Nephron progenitor cell (in vitro differentiated cells): Measurements from ENCODE around the gene XYLT2.

Experiments
- DNase-seq: peaks from one replicate; pipeline ENCODE4 v3.0.0; 2021
- H3K27ac Mint-ChIP-seq: 2 replicates; pipeline ENCODE4 v1.8.0; 2021; ENCODE audit warnings: mild to moderate bottlenecking, moderate library complexity, mixed read lengths
- H3K27me3 Mint-ChIP-seq: 2 replicates; pipeline ENCODE4 v1.8.0; 2021; ENCODE audit warnings: mild to moderate bottlenecking, low read depth, mixed read lengths; ENCODE audit not compliant: poor library complexity
- H3K36me3 Mint-ChIP-seq: 2 replicates; pipeline ENCODE4 v1.8.0; 2021; ENCODE audit warnings: low read depth, mixed read lengths
- H3K4me1 Mint-ChIP-seq: 2 replicates; pipeline ENCODE4 v1.8.0; 2021; ENCODE audit warnings: mixed read lengths
- H3K4me3 Mint-ChIP-seq: 2 replicates; pipeline ENCODE4 v1.8.0; 2021; ENCODE audit warnings: mild to moderate bottlenecking, moderate library complexity, mixed read lengths
- H3K9me3 Mint-ChIP-seq: 2 replicates; pipeline ENCODE4 v1.8.0; 2021; ENCODE audit warnings: mild to moderate bottlenecking, moderate library complexity, mixed read lengths
- TF ChIP-seq, protein P1 (sequence below): fragments of 200-600 bp; sonication (generic); IDR thresholded peaks from 2 replicates; pipeline ENCODE4 v1.5.0; 2021; ENCODE audit warnings: antibody characterized with exemption

The XYLT2 gene

DNA sequence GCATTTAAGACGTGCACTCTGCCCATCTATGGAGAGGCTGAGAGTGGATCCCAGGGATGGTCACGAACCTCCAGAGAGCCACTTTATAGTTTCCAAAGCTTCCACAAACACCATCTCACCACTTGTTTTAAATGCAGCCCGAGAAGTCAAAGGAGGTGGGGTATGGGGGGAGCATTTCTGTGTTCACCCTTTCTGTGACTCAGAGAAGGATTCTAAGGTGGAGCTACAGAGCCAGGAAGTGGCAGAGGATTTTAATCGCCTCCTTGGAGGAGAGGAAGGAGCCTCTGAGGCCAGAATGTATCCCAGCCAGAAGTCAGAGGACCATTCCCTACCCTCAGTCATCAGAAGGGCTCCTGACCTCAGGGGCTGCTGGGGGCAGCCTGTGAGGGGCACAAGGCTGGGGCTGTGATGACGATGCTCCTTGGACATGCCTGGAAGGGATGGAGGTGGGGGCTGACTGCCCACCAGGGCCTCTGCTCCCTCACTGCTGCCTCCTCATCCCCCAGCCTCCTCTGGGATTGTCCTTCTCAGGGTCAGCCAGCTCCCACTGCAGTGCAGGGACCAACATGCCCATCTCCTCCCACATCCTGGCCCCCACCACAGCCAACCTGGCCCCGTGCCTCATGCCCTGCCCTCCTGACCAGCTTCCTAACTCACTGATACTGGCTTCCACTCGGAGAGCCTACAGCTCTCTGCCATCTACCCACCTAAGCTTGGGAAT, 2.8 kb downstream of the XYLT2 start:
- peak overlapping the region; percentile 95 for H3K4me3 Mint-ChIP-seq
- DNase-seq: no peak
- H3K27ac Mint-ChIP-seq: no peak overlapping the region
- H3K9me3 Mint-ChIP-seq: no peaks in the 10 kb centered on the region
- H3K4me1 Mint-ChIP-seq: peaks cover 56% of the 10 kb centered on the region
- peaks cover 6% of the 10 kb centered on the region for H3K27me3 Mint-ChIP-seq
- TF ChIP-seq, protein P1, sequence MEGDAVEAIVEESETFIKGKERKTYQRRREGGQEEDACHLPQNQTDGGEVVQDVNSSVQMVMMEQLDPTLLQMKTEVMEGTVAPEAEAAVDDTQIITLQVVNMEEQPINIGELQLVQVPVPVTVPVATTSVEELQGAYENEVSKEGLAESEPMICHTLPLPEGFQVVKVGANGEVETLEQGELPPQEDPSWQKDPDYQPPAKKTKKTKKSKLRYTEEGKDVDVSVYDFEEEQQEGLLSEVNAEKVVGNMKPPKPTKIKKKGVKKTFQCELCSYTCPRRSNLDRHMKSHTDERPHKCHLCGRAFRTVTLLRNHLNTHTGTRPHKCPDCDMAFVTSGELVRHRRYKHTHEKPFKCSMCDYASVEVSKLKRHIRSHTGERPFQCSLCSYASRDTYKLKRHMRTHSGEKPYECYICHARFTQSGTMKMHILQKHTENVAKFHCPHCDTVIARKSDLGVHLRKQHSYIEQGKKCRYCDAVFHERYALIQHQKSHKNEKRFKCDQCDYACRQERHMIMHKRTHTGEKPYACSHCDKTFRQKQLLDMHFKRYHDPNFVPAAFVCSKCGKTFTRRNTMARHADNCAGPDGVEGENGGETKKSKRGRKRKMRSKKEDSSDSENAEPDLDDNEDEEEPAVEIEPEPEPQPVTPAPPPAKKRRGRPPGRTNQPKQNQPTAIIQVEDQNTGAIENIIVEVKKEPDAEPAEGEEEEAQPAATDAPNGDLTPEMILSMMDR: no peak
- peaks cover 27% of the 10 kb centered on the region for H3K36me3 Mint-ChIP-seq

DNA sequence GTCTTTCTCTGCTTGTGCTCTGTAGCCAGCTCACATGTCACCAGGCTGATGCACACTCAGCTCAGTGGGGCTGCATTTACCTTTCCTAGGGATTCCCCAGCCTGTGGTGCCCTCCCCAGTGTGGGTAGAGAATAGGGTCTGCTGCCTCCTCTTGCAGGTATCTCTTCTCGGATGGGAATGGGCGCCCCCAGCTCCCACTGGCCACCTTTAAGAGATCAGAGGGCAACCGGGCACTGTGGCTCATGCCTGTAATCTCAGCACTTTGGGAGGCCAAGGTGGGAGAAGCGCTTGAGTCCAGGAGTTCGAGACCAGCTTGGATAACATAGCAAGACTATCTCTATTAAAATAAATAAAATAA, 3.3 kb downstream of the XYLT2 start:
- Mint-ChIP-seq H3K27me3 (peaks cover 6% of the 10 kb centered on the region), H3K36me3 (peaks cover 27% of the 10 kb centered on the region), H3K9me3 (no peaks in the 10 kb centered on the region), H3K4me3 (peak overlapping the region; percentile 56), H3K27ac (no peak overlapping the region), H3K4me1 (peaks cover 56% of the 10 kb centered on the region)
- TF ChIP-seq, protein P1: no peak
- DNase-seq: no peak

DNA sequence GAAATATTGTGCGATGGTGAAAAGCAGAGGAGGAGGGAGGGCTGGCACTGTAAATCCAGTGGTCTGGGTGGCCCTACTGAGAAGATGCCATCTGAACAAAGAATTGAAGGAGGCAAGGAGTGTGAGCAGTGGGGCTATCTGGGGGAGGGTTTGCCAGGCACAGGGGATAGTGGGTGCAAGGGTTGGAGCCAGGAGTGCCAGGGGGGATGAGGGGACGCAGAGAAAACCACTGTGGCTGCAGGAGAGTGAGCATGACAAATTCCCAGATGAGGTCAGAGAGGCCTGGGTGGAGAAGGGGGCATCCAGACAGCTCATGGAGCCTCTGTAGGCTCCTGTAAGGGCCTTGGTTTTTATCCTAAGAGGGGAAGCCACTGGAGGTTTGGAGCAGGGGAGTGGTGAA, 4.8 kb downstream of the XYLT2 start:
- Mint-ChIP-seq H3K36me3 (peaks cover 27% of the 10 kb centered on the region), H3K9me3 (no peaks in the 10 kb centered on the region), H3K4me3 (no peak overlapping the region), H3K27me3 (peaks cover 6% of the 10 kb centered on the region), H3K27ac (peak overlapping the region; percentile 92), H3K4me1 (peaks cover 44% of the 10 kb centered on the region)
- TF ChIP-seq, protein P1: no peak
- DNase-seq: no peak

DNA sequence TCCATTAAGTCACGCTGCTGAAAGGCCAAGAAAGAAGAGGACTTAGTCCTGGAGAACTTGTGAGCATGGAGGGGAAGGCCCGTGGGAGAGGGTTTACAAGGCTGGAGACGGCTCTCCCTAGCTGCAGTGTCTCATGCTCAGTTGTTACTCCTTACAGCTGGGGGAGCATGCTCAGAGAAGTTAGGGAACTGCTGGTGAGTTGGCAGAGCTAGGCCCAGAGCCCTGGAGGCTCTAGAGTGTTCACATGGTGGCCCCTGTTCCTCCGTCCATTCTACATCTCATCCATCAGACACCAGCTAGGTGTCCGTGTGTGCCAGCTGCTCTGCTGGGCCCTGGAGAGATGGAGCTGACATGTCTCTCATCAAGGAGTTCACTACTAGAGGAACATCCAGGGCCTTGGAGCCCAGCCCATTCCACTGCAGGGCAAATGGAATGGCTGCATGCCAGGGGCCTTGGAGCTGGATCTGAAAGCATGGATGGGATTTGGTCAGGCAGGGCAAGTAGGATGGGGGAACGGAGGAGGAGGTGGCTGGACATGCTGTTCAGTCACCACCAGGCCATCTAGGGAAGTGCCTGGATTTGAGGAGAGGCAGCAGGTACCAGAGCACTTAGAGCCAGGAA, 6.3 kb downstream of the XYLT2 start:
- TF ChIP-seq, protein P1: no peak
- Mint-ChIP-seq H3K27ac (peak overlapping the region; percentile 60), H3K36me3 (peaks cover 31% of the 10 kb centered on the region), H3K4me1 (peaks cover 37% of the 10 kb centered on the region), H3K27me3 (peaks cover 6% of the 10 kb centered on the region), H3K4me3 (no peak overlapping the region), H3K9me3 (no peaks in the 10 kb centered on the region)
- DNase-seq: no peak

DNA sequence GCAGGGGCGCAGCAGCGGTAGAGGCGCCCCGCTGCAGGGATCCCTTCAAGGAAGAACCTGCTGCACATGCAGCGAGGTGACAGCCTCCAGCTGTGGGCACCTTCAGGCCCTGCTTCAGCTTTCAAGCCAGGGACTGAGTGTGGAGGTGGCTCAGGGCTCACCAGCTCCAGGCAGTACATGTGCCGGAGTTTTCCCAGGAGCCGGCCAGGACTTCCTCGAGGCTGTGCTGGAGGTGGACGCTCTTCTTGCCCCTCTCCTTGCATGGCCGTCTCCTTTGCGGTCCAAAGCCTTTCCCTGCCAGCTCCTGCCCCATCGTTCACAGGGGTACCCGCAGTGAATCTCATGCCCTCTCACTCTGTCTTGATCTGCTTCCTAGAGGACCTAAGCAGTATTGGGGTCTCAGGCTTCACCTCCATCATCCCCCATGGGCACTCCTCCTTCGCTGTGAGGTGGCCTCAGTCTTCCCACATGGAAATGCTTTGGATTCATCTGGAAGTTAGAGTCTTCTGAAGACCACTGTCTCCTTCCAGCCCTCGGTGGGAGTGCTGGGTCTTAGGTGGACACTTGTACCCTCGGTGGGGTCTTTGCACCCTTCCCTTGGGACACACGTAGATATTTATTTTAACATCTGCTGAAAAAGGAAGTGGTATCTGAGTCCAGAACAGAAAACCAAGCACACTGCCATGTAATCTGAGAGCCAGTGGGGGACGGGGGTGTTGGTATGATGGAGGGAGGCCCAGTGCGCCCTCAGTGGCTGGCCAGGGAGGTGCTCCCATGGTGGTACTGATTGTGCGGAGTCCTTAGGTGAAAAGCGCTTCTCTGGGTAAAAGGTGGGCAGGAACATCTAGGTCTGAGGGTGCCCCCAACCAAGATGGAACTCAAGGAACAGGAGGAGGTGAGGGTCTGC, 7.0 kb downstream of the XYLT2 start:
- H3K27ac Mint-ChIP-seq: peak overlapping the region; percentile 90
- H3K9me3 Mint-ChIP-seq: no peaks in the 10 kb centered on the region
- H3K36me3 Mint-ChIP-seq: peaks cover 34% of the 10 kb centered on the region
- peaks cover 6% of the 10 kb centered on the region for H3K27me3 Mint-ChIP-seq
- H3K4me1 Mint-ChIP-seq: peaks cover 30% of the 10 kb centered on the region
- no peak overlapping the region for H3K4me3 Mint-ChIP-seq
- TF ChIP-seq, protein P1: no peak
- no peak for DNase-seq
